HepG2 (cell line): ENCODE measurements around the gene RASA3. TPM values are rescaled to one million over a fixed set of nuclear protein-coding genes. Genes with fewer than 3 reads are reported as not detected.

Experiments
- BRD4 ChIP-seq: sonication (generic); formaldehyde crosslinking; IDR thresholded peaks from 2 replicates; pipeline ENCODE4 v1.4.0; 2020; ENCODE audit warnings: missing genetic modification reagents
- FOXK2 ChIP-seq: fragments of 450-650 bp; IDR thresholded peaks from 2 replicates; pipeline ENCODE4 v1.6.1; 2016
- HNRNPUL1 ChIP-seq: fragments of 200-400 bp; formaldehyde crosslinking; IDR thresholded peaks from 2 replicates; pipeline ENCODE4 v1.6.1; 2017; ENCODE audit warnings: low read depth, mild to moderate bottlenecking, low read length, moderate library complexity
- JUNB ChIP-seq: sonication (generic); formaldehyde crosslinking; IDR thresholded peaks from 2 replicates; pipeline ENCODE4 v1.8.0; 2022; ENCODE audit warnings: missing genetic modification reagents, mild to moderate bottlenecking, borderline replicate concordance
- LBX2 ChIP-seq: sonication (generic); formaldehyde crosslinking; IDR thresholded peaks from 2 replicates; pipeline ENCODE4 v1.5.0; 2020; ENCODE audit warnings: missing genetic modification reagents, mild to moderate bottlenecking, borderline replicate concordance
- MAZ ChIP-seq, 2 experiments: sonication (generic) in 1 of 2; formaldehyde crosslinking in 1 of 2; IDR thresholded peaks; 2 replicates each; pipeline versions ENCODE4 v1.5.0 to v1.6.1; 2012 to 2020; ENCODE audit warnings: low read depth in 2 of 2, mild to moderate bottlenecking in 2 of 2, borderline replicate concordance in 1 of 2, improper control_type of control experiment in 1 of 2, low read length in 1 of 2, missing genetic modification reagents in 1 of 2, moderate library complexity in 1 of 2
- MBNL3 ChIP-seq: fragments of 250-450 bp; sonication (Bioruptor Pico); conservative IDR thresholded peaks from 2 replicates; pipeline ENCODE4 v1.8.0; 2022; ENCODE audit warnings: mild to moderate bottlenecking, inconsistent platforms
- MED1 ChIP-seq: sonication (generic); formaldehyde crosslinking; IDR thresholded peaks from 2 replicates; pipeline ENCODE4 v1.4.0; 2020; ENCODE audit warnings: missing genetic modification reagents
- NFYC ChIP-seq: IDR thresholded peaks from 2 replicates; pipeline ENCODE4 v1.6.1; 2016; ENCODE audit warnings: missing genetic modification reagents, missing compliant biosample characterization
- RCOR2 ChIP-seq: IDR thresholded peaks from 2 replicates; pipeline ENCODE4 v1.6.1; 2016; ENCODE audit warnings: missing biosample characterization, missing genetic modification reagents
- RFX3 ChIP-seq: IDR thresholded peaks from 2 replicates; pipeline ENCODE4 v1.6.1; 2016; ENCODE audit warnings: missing biosample characterization, missing genetic modification reagents
- SKI ChIP-seq: fragments of 450-650 bp; IDR thresholded peaks from one replicate; pipeline ENCODE4 v1.6.1; 2018; ENCODE audit warnings: mild to moderate bottlenecking; ENCODE audit not compliant: partially characterized antibody
- TBP ChIP-seq: sonication (generic); formaldehyde crosslinking; IDR thresholded peaks from 2 replicates; pipeline ENCODE4 v1.5.0; 2020; ENCODE audit warnings: missing genetic modification reagents
- TFDP1 ChIP-seq: IDR thresholded peaks from 2 replicates; pipeline ENCODE4 v1.6.1; 2016; ENCODE audit warnings: missing compliant biosample characterization, missing genetic modification reagents, borderline replicate concordance
- TFE3 ChIP-seq: IDR thresholded peaks from 2 replicates; pipeline ENCODE4 v1.6.1; 2016
- ZBTB14 ChIP-seq: sonication (generic); formaldehyde crosslinking; IDR thresholded peaks from 2 replicates; pipeline ENCODE4 v1.4.0; 2020; ENCODE audit warnings: missing genetic modification reagents
- ZBTB42 ChIP-seq: sonication (generic); formaldehyde crosslinking; IDR thresholded peaks from 2 replicates; pipeline ENCODE4 v1.5.0; 2020; ENCODE audit warnings: mild to moderate bottlenecking, missing genetic modification reagents
- ZNF160 ChIP-seq: sonication (generic); formaldehyde crosslinking; IDR thresholded peaks from 2 replicates; pipeline ENCODE4 v1.8.0; 2022; ENCODE audit warnings: mild to moderate bottlenecking, inconsistent platforms, missing genetic modification reagents
- ZNF274 ChIP-seq: sonication (generic); formaldehyde crosslinking; IDR thresholded peaks from 2 replicates; pipeline ENCODE4 v1.5.1; 2020; ENCODE audit warnings: mild to moderate bottlenecking, missing genetic modification reagents
- ZNF276 ChIP-seq: sonication (generic); formaldehyde crosslinking; IDR thresholded peaks from 2 replicates; pipeline ENCODE4 v1.4.0; 2020; ENCODE audit warnings: mild to moderate bottlenecking, low read depth, missing genetic modification reagents
- ZNF414 ChIP-seq: sonication (generic); formaldehyde crosslinking; IDR thresholded peaks from 2 replicates; pipeline ENCODE4 v1.5.0; 2020; ENCODE audit warnings: missing genetic modification reagents
- ZNF674 ChIP-seq: sonication (generic); formaldehyde crosslinking; IDR thresholded peaks from 2 replicates; pipeline ENCODE4 v1.5.0; 2020; ENCODE audit warnings: low read depth, mild to moderate bottlenecking, missing genetic modification reagents
- polyA plus RNA-seq, 8 experiments: library from polyadenylated mRNA; depleted of rRNA in 3 of 8; stranded (reverse) in 7 of 8; unstranded in 1 of 8; fragments of >200 nt; fragmentation: Illumina TruSeq in 4 of 8; extraction: Trizol in 4 of 8; gene quantifications; 2 replicates each; pipeline versions ENCODE4 v1.2.1 to v1.2.3, GENCODE V29; 2011 to 2016; ENCODE audit warnings: low read depth in 4 of 8, missing spikeins in 1 of 8, mixed read lengths in 1 of 8; ENCODE audit not compliant: insufficient read depth in 1 of 8
- total RNA-seq, 5 experiments: library from RNA; depleted of rRNA; stranded (reverse); fragments of >200 nt; fragmentation: Illumina TruSeq; extraction: Trizol; gene quantifications; 2 replicates each; pipeline ENCODE4 v1.2.3, GENCODE V29; 2016; ENCODE audit warnings: low read depth in 1 of 5

RASA3 gene
- total and polyA plus RNA-seq, 2 of the 13 experiments (the other 11 are each of a cell fraction or from before 2014, with no cell fraction given), result 0.05 TPM; not detected in 1

GRCh38 chr13:114161644-114162532, 29.5 kb upstream of the RASA3 start (continued):
- TF ChIP-seq SKI (no peak), TFE3 (CRISPR knock-in tag) (no peak), ZNF276 (CRISPR knock-in tag) (no peak), ZNF674 (CRISPR knock-in tag) (no peak), HNRNPUL1 (no peak), NFYC (CRISPR knock-in tag) (no peak), LBX2 (CRISPR knock-in tag) (no peak), FOXK2 (no peak), RCOR2 (CRISPR knock-in tag) (no peak), ZNF274 (CRISPR knock-in tag) (no peak), TFDP1 (CRISPR knock-in tag) (peak; percentile 56; the same call in 1 of the 2 replicates), BRD4 (CRISPR knock-in tag) (no peak), TBP (CRISPR knock-in tag) (no peak), MED1 (CRISPR knock-in tag) (no peak), RFX3 (CRISPR knock-in tag) (no peak), MBNL3 (no peak), JUNB (no peak), ZNF160 (CRISPR knock-in tag) (no peak), MAZ (IDR thresholded peaks at IDR 0.05; ENCODE audit: borderline replicate concordance, low read depth, low read length) (no peak), MAZ (CRISPR knock-in tag; IDR thresholded peaks at IDR 0.05; ENCODE audit: low read depth) (no peak), ZNF414 (CRISPR knock-in tag) (no peak), ZBTB14 (CRISPR knock-in tag) (0 out of 2 replicates have a peak, but pooled peaks have one; percentile 17), ZBTB42 (CRISPR knock-in tag) (no peak)
